Measurements from ENCODE around the gene BCAS3.

The BCAS3 gene

DNA sequence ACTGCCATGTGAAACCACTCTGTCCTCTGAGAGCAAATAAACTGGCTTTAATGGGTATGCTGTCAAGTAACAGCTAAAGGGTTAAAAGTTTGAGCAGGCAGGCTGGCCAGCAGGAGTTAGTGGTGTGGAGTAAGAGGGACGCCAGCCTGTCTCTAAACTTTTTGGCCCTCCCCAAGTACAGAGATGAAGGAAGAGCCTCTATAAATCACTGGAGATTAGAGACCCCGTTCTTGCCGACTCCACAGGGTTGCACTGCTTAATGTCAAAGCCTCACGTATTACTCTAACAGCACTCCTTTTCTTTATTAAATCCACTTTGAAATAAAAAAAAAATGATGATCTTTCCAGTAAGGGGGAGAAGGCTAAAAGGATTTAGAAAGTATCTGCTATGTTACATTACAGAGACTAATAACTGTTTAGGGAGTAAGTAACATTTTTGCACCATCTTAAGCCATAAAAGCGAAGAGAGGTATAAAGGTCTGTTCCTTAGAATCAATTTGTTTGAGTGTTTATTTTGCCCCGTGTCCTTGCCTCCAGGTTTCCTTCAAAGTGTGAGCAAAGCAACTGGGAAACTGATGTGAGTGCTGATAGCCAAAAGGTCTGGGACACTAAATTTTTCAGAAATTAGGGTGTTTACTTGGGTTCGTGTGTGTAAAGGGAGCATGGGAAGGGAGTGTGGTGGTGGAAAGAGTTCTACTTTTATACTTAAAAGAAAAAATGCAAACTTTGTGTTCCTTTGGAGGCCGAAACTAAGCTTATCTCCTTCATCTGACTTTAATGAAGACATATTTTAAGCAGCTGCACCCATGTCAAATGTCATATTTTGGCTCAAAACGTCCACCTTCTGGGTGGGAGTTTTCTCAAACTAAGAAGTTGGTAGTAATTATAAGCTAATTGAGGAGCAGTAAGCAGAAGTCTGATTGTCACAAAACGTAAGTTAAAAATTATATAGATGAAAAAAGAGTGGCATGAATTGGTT, 612.0 kb downstream of the BCAS3 start:
- no peak for DNase-seq (ENCODE audit: low read depth in 2 of 2)

DNA sequence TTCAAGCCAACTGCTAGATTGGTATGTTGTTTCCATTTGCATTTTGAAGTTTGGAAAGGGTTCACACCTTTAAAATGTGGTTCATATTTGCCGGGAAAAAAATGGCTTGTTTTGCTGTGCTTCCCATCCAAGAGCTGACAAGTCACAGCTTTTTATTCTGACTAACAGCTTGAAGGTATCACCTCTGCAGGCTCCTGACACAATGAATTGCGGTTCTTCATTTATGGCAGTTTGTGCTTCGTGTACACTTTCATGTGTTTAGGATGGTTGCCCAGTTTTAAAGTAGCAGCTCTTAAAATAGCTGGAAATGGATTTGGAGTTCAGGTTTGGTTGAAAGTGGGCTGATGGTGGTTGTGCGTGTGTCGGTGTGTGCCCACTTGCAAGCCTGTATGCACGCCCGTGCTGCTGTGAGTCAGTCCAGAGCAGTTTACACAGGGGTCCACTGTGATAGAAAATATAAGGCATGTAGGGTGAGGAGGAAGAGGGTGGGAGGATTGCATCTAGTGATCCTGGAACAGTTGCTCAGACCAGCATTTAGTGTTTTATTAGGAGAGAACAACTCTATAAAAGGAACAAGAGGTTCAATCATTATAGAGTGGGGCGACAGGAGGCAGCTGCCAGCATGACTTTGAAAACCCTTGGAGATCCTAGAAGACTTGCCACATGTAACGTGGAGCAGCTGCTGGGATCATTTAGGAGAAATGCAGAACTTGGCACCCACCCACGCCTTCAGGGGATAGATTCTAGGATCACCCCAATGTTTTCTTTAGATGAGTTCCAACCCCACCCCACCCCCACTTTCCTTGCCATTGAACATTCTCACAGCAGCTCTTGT, 614.0 kb downstream of the BCAS3 start:
- no peak for DNase-seq (ENCODE audit: low read depth in 2 of 2)

DNA sequence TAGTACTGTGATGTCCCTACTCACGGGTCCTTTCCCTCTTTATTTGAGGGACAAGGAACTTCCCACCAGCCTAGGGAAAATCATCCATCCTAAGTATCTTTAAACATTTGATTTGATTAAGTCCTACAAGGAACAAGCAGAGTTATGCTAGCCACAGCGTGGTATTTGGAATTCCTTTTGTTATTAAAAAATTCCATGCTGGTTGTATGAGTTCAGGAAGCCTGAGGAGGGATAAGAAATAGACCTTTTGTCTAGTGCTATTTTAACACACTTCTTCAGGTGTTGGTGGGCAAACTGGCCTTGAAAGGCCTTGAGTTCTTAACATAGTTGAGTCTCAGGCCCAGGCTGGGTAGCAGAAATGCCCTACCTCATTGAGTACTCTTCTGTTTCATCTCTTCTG, 616.6 kb downstream of the BCAS3 start:
- no peak for DNase-seq (ENCODE audit: low read depth in 2 of 2)

DNA sequence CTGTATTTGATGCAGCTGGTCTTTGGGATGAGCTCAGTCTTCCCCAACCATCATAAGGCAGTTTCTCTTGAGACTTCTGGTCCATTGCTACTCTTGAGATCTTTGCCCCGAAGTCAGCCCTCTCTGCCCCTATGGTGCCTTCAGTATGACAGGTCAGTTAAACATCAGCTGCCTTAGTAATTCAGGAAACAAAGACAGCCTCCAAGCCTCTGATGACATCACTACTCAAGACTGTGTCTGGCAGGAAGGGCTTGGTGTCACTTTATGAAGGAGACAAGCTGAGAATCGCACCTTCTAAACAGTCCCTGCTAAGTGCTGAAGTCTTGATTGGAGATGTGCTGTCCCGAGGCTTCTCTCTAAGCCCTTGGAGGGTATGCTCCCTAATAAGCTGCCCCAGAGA, 617.1 kb downstream of the BCAS3 start:
- no peak for DNase-seq (ENCODE audit: low read depth in 2 of 2)

GRCh38 chr17:61296058-61296457, 618.4 kb downstream of the BCAS3 start:
- no peak for DNase-seq (ENCODE audit: low read depth in 2 of 2)

- no peak for DNase-seq (ENCODE audit: low read depth in 2 of 2)
Observed at GRCh38 chr17:61299517-61300513, 622.2 kb downstream of the BCAS3 start.

- DNase-seq (ENCODE audit: low read depth in 2 of 2) = no peak
Observed at GRCh38 chr17:61302953-61303816, 625.5 kb downstream of the BCAS3 start.

DNA sequence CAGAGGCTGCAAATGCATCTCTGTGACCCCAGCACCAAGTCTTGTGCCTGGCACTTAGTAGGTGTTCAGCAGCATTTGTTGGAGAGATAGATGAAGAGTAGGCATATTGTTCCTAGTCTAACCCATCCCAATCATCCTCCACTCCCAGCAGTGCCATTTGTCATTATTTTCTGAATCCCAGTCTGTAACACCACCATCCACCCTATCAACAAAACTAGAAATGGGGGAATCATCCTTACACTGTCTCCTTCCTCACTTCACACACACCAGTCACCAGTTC, 626.1 kb downstream of the BCAS3 start:
- DNase-seq (ENCODE audit: low read depth in 2 of 2) = no peak

DNA sequence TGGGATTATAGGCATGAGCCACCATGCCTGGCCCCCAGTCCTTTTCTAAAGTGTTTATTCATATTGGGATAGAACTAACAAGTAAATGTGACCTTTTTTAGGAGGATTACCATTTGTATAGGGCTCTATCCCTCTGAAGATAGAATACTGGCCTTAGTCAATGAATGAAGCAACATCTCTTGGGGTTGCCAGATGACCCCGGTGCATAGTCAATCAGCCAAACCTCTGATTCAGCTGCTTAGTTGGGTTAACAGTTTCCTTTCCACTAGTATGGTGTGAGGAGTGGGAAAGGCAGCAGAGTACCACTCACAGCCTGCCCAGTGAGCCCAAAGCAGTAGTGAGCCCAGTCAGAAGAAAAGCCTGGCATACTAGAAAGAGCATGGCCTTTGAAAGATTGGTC, 627.4 kb downstream of the BCAS3 start:
- DNase-seq (ENCODE audit: low read depth in 2 of 2) = no peak

GRCh38 chr17:61306003-61306402, 628.4 kb downstream of the BCAS3 start:
- no peak for DNase-seq (ENCODE audit: low read depth in 2 of 2)

DNA sequence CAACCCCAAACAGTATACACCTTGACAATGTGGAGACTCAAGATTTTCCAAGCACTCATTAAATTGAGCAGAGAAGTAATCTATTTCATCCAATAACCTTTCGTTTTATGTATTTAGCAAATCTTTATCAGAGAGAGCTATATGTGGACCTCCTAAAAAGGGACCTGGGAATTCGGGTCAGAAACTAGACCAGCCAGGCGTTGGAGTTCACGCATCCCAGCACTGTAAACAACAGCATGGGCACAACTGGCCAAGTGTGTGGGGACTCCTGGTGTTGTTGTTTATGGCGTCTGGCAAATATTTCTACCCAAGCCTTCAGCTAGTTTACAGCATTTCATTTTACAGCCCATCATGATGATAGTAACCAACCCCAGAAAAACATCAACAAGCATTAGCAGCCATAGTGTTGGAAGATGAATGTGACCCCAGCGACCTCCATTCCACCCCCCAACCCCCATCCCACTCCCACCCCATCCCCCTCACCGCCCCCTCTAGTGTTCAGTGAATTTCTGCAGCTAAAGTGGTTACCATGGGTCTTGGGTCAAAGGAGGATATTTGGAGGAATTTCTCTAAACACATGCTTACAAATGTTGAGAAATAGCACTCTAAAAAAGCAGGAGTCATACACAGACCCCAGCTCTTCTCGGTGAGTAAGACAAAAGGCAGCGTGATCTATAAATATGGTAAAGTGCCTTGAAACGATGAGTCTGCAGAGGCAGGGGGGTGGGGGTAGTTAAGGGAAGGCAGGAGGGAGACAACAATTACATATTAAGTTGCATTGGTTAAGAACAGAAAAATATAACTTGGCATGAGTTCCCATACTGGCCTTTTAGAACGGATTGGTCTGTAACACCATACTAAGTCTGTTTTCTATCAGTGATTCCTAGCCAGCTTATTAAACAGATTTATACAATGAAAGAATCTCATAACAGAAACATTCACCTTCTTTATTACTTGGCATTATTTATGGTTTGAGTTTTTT, 630.5 kb downstream of the BCAS3 start:
- no peak for DNase-seq (ENCODE audit: low read depth in 2 of 2)

DNA sequence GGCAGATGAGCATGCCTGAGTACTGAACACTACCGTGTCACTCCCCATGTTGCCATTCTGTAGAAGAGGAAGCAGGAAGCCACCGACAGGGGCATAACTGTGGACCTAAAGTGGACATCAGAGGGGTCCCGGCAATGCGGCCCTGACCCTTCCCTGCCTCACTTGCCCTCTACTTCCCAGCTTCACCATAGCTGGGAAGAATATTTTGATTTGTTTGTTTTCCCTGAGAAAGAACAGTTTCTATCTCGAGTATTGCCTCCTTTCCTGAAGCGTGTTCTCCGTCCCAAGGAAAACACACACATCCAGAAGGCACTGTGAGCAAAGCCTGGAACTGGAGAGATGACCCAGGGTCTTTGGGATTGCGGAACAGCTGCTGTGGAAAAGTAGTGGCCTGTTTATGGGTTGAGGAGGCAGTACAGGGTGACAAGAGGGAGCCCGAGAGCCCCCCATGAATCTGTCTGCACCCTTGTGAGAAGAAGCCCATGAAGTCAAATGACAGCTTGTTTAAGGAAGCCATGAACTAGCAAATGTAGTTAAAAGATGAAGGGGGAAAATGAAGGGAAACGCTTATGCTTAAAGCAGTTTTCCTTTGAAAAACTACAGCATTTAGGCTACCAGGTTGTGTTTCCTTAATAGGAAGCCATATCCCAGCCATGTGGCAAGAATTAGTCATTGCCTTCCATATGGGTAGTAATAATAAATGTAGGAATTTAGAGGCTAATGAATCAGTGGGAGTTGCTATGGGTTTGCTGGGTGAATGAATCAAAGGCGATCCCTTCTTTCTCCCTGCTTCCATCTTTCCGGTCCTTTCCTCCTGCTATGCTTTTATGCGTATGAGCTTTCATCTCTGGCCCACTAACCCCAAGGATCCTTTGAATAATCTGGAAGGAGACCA, 632.0 kb downstream of the BCAS3 start:
- no peak for DNase-seq (ENCODE audit: low read depth in 2 of 2)

DNA sequence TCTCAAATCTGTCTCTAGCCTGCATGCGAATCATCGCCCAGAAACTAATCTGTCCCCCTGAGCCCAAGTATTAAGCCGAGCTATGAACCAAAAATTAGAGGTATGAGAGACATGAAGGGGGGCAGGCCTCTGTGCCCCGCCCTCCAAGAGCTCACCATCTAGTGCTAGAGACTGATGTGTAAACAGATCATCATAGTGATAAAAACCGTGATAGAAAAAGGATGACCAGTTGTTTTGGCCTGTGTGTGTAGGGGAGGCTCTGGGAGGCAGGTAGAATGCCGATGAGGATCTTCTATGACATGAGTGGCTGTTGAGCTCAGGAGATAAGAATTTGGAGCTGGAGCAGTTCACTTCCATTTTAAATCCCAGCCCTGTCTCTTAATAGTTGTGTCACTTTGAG, 632.9 kb downstream of the BCAS3 start:
- no peak for DNase-seq (ENCODE audit: low read depth in 2 of 2)

DNA sequence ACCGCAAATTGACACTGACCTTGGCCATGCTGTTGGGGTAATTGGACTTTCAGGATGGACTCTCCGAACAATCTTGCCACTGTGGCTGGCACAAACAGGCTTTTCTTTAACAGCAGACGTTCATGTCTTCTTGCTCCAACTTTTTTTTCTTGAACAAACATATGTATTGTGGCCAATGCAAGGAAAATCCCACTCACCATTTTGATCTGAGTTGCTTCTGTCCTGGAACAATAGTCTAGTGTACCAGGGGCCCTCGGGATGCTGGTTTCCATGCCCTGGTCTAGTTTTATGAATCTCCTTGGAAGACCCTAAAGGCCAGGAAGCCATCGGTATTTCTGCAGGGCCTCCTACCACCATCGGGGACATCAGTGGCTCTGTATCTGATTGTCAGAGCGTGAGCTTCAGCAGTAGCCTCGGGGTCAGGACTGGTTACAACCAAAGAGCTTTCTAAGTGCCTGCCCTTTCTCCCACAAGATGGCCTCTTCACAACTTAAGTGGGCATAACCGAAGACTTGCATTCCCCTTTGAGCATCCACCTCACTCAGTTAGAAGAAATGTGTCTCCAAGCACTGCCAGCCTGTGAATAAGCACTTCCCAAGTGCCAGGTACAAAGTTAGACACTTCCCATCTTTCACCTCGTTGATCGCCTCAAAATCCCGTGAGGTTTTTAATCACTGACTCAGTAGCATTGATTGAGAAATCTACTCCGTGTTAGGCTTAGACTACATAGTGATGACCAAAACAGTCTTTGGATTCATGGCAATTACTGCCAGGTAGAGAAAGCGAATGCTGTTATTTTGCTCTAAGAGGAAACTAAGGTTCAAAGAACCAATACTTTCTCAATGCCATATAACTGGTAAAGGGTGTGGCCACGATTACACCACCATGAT, 635.0 kb downstream of the BCAS3 start:
- DNase-seq (ENCODE audit: low read depth in 2 of 2) = no peak

- DNase-seq (ENCODE audit: low read depth in 2 of 2) = no peak
Observed at GRCh38 chr17:61313461-61314326, 636.0 kb downstream of the BCAS3 start.

- no peak for DNase-seq (ENCODE audit: low read depth in 2 of 2)
Observed at GRCh38 chr17:61314368-61315078, 636.9 kb downstream of the BCAS3 start.
